GM23338 (cell line): ENCODE results near the gene LHX8. TPM values are rescaled to one million over a fixed set of nuclear protein-coding genes. Genes with fewer than 3 reads are reported as not detected.

Experiments
- ATAC-seq: fragments of 200-7000 bp; cut with Tn5 transposase; 3 replicates; pipeline ENCODE4 v1.9.1; 2020
- DNase-seq: peaks from one replicate; pipeline ENCODE4 v3.0.0-alpha.2; 2015; ENCODE audit warnings: low spot score
- H2AFZ ChIP-seq: fragments of 200-600 bp; sonication (generic); 2 replicates; pipeline ENCODE4 v1.8.0; 2016; ENCODE audit warnings: antibody characterized with exemption, mild to moderate bottlenecking, moderate library complexity
- H3F3A ChIP-seq: fragments of 200-600 bp; sonication (generic); replicated peaks from 2 replicates; pipeline ENCODE4 v1.8.0; 2017; ENCODE audit warnings: antibody characterized with exemption, mixed run types, low read depth
- H3K27ac ChIP-seq: fragments of 200-600 bp; sonication (generic); 2 replicates; pipeline ENCODE4 v1.6.1; 2016; ENCODE audit warnings: low read depth
- H3K27me3 ChIP-seq: fragments of 200-600 bp; sonication (generic); 2 replicates; pipeline ENCODE4 v1.8.0; 2016; ENCODE audit warnings: mild to moderate bottlenecking, mixed run types, moderate library complexity; ENCODE audit not compliant: insufficient read depth
- H3K36me3 ChIP-seq: fragments of 200-600 bp; sonication (generic); 2 replicates; pipeline ENCODE4 v1.8.0; 2016; ENCODE audit warnings: mild to moderate bottlenecking; ENCODE audit not compliant: insufficient read depth
- H3K4me1 ChIP-seq: fragments of 200-600 bp; sonication (generic); 2 replicates; pipeline ENCODE4 v1.8.0; 2016; ENCODE audit warnings: mild to moderate bottlenecking, moderate library complexity; ENCODE audit not compliant: insufficient read depth
- H3K4me2 ChIP-seq: fragments of 200-600 bp; sonication (generic); 2 replicates; pipeline ENCODE4 v1.7.1; 2017; ENCODE audit warnings: mixed run types
- H3K4me3 ChIP-seq: fragments of 200-600 bp; sonication (generic); 2 replicates; pipeline ENCODE4 v1.6.1; 2016; ENCODE audit warnings: mixed run types
- H3K79me2 ChIP-seq: fragments of 200-600 bp; sonication (generic); replicated peaks from 2 replicates; pipeline ENCODE4 v1.8.0; 2017; ENCODE audit warnings: mild to moderate bottlenecking; ENCODE audit not compliant: insufficient read depth
- H3K9me2 ChIP-seq: fragments of 200-600 bp; sonication (generic); 2 replicates; pipeline ENCODE4 v1.8.0; 2017; ENCODE audit not compliant: insufficient read depth
- H4K20me1 ChIP-seq: fragments of 200-600 bp; sonication (generic); replicated peaks from 2 replicates; pipeline ENCODE4 v1.8.0; 2017; ENCODE audit warnings: mild to moderate bottlenecking; ENCODE audit not compliant: insufficient read depth
- H3K27ac Mint-ChIP-seq: 2 replicates; pipeline ENCODE4 v1.8.0; 2020; ENCODE audit warnings: inconsistent platforms, mild to moderate bottlenecking, moderate library complexity, mixed read lengths
- H3K27me3 Mint-ChIP-seq: 3 replicates; pipeline ENCODE4 v1.8.0; 2022; ENCODE audit warnings: low read depth, mild to moderate bottlenecking, moderate library complexity, mixed read lengths, inconsistent platforms; ENCODE audit not compliant: insufficient read depth, poor library complexity
- H3K36me3 Mint-ChIP-seq: 3 replicates; pipeline ENCODE4 v1.8.0; 2021; ENCODE audit warnings: low read depth, mild to moderate bottlenecking, inconsistent platforms, moderate library complexity, mixed read lengths
- H3K4me1 Mint-ChIP-seq: 3 replicates; pipeline ENCODE4 v1.8.0; 2020; ENCODE audit warnings: mild to moderate bottlenecking, inconsistent platforms, mixed read lengths
- H3K4me3 Mint-ChIP-seq: 3 replicates; pipeline ENCODE4 v1.8.0; 2021; ENCODE audit warnings: moderate library complexity, mild to moderate bottlenecking, inconsistent platforms, mixed read lengths
- H3K9me3 Mint-ChIP-seq: 3 replicates; pipeline ENCODE4 v1.8.0; 2020; ENCODE audit warnings: moderate library complexity, mild to moderate bottlenecking, inconsistent platforms, mixed read lengths
- CREB1 ChIP-seq: fragments of 250-450 bp; sonication (Bioruptor Pico); IDR thresholded peaks from 2 replicates; pipeline ENCODE4 v1.5.0; 2020; ENCODE audit warnings: low read depth, mild to moderate bottlenecking, moderate library complexity
- CTCF ChIP-seq, 2 experiments: fragments of 200-600 bp in 1 of 2; sonication (generic) in 1 of 2; conservative IDR thresholded peaks; 2 replicates each; pipeline versions ENCODE4 v1.5.1 to v1.6.1; 2016 to 2017; ENCODE audit warnings: antibody characterized with exemption in 2 of 2, low read depth in 2 of 2, mild to moderate bottlenecking in 2 of 2, moderate library complexity in 1 of 2
- ETS1 ChIP-seq: IDR thresholded peaks from 2 replicates; pipeline ENCODE4 v1.6.1; 2016; ENCODE audit warnings: antibody characterized with exemption
- EZH2 ChIP-seq: fragments of 200-600 bp; sonication (generic); IDR thresholded peaks from one replicate; pipeline ENCODE4 v1.8.0; 2017; ENCODE audit warnings: antibody characterized with exemption, mild to moderate bottlenecking, low read depth; ENCODE audit not compliant: unreplicated experiment
- EZH2phosphoT487 ChIP-seq: fragments of 200-600 bp; sonication (generic); IDR thresholded peaks from one replicate; pipeline ENCODE4 v1.8.1; 2018; ENCODE audit warnings: antibody characterized with exemption; ENCODE audit not compliant: unreplicated experiment
- JUNB ChIP-seq: IDR thresholded peaks from one replicate; pipeline ENCODE4 v1.6.1; 2016; ENCODE audit warnings: antibody characterized with exemption; ENCODE audit not compliant: unreplicated experiment
- NANOG ChIP-seq: IDR thresholded peaks from 2 replicates; pipeline ENCODE4 v1.6.1; 2016; ENCODE audit warnings: antibody characterized with exemption, borderline replicate concordance
- ZNF114 ChIP-seq: fragments of 250-450 bp; sonication (Bioruptor Pico); IDR thresholded peaks from 2 replicates; pipeline ENCODE4 v1.5.0; 2020; ENCODE audit warnings: mild to moderate bottlenecking, moderate library complexity
- ZNF331 ChIP-seq: fragments of 250-450 bp; sonication (Bioruptor Pico); IDR thresholded peaks from 2 replicates; pipeline ENCODE4 v1.5.0; 2020; ENCODE audit warnings: low read depth, mild to moderate bottlenecking, moderate library complexity
- polyA plus RNA-seq: library from polyadenylated mRNA; unstranded; fragments of >200 nt; fragmentation: Nextera tagmentation; extraction: Ambion mirVana; gene quantifications from 2 replicates; pipeline ENCODE4 v1.2.1, GENCODE V29; 2016
- total RNA-seq: library from RNA; depleted of rRNA; stranded (reverse); fragments of >200 nt; shearing (Covaris generic); gene quantifications from 2 replicates; pipeline ENCODE4 v1.2.3, GENCODE V29; 2014
- TF ChIP-seq, protein P1 (sequence below): IDR thresholded peaks from one replicate; pipeline ENCODE4 v1.6.1; 2018; ENCODE audit warnings: antibody characterized with exemption; ENCODE audit not compliant: unreplicated experiment

LHX8 gene
- total and polyA plus RNA-seq, 2 experiments from 2014 or later: 0.68 to 0.73 TPM

GRCh38 chr1:75152092-75152491 is 17.9 kb downstream of the LHX8 start:
- no peaks in the 10 kb centered on the region for H3K27me3 ChIP-seq
- H3K4me1 ChIP-seq: no peaks in the 10 kb centered on the region
- DNase-seq (no peak), ATAC-seq (no peak)
- Mint-ChIP-seq H3K36me3 (no peaks in the 10 kb centered on the region), H3K4me1 (no peaks in the 10 kb centered on the region), H3K27ac (no peak overlapping the region), H3K27me3 (peaks cover 3% of the 10 kb centered on the region), H3K4me3 (no peak overlapping the region), H3K9me3 (no peaks in the 10 kb centered on the region; the same call in 2 of the 3 replicates)
- H3K27ac ChIP-seq: no peak overlapping the region
- H3K4me3 ChIP-seq: no peak overlapping the region
- H3F3A ChIP-seq: no peaks in the 10 kb centered on the region
- no peak overlapping the region for H2AFZ ChIP-seq
- no peaks in the 10 kb centered on the region for H3K36me3 ChIP-seq
- H3K9me2 ChIP-seq: no peaks in the 10 kb centered on the region
- no peaks in the 10 kb centered on the region for H3K79me2 ChIP-seq
- no peak overlapping the region for H3K4me2 ChIP-seq
- TF ChIP-seq CTCF (conservative IDR thresholded peaks at IDR 0.05; ENCODE audit: low read depth in 2 of 2) (no peak), CREB1 (no peak), ZNF331 (CRISPR knock-in tag) (no peak), JUNB (no peak)
- H4K20me1 ChIP-seq: no peaks in the 10 kb centered on the region

- Histone ChIP-seq H3K9me2 (no peaks in the 10 kb centered on the region), H3K27me3 (no peaks in the 10 kb centered on the region), H3K4me3 (no peak overlapping the region), H2AFZ (no peak overlapping the region), H3K4me1 (peaks cover 19% of the 10 kb centered on the region; the same call in 1 of the 2 replicates), H3F3A (no peaks in the 10 kb centered on the region), H4K20me1 (no peaks in the 10 kb centered on the region), H3K27ac (no peak overlapping the region), H3K36me3 (no peaks in the 10 kb centered on the region), H3K79me2 (no peaks in the 10 kb centered on the region), H3K4me2 (no peak overlapping the region)
- H3K4me1 Mint-ChIP-seq: peaks cover 25% of the 10 kb centered on the region; the same call in 2 of the 3 replicates
- ATAC-seq (no peak), DNase-seq (no peak)
- H3K36me3 Mint-ChIP-seq: no peaks in the 10 kb centered on the region
- no peak overlapping the region for H3K4me3 Mint-ChIP-seq
- H3K9me3 Mint-ChIP-seq: no peaks in the 10 kb centered on the region
- H3K27me3 Mint-ChIP-seq: peaks cover 2% of the 10 kb centered on the region
- H3K27ac Mint-ChIP-seq: no peak overlapping the region; the same call in 1 of the 2 replicates
- no peak for TF ChIP-seq ZNF331 (CRISPR knock-in tag)
- TF ChIP-seq NANOG: no peak
- TF ChIP-seq CTCF (conservative IDR thresholded peaks at IDR 0.05; ENCODE audit: low read depth in 2 of 2): no peak
- no peak for TF ChIP-seq JUNB
- TF ChIP-seq EZH2: no peak
- no peak for TF ChIP-seq ZNF114
- no peak for TF ChIP-seq ETS1
- no peak for TF ChIP-seq EZH2phosphoT487
- TF ChIP-seq, protein P1, sequence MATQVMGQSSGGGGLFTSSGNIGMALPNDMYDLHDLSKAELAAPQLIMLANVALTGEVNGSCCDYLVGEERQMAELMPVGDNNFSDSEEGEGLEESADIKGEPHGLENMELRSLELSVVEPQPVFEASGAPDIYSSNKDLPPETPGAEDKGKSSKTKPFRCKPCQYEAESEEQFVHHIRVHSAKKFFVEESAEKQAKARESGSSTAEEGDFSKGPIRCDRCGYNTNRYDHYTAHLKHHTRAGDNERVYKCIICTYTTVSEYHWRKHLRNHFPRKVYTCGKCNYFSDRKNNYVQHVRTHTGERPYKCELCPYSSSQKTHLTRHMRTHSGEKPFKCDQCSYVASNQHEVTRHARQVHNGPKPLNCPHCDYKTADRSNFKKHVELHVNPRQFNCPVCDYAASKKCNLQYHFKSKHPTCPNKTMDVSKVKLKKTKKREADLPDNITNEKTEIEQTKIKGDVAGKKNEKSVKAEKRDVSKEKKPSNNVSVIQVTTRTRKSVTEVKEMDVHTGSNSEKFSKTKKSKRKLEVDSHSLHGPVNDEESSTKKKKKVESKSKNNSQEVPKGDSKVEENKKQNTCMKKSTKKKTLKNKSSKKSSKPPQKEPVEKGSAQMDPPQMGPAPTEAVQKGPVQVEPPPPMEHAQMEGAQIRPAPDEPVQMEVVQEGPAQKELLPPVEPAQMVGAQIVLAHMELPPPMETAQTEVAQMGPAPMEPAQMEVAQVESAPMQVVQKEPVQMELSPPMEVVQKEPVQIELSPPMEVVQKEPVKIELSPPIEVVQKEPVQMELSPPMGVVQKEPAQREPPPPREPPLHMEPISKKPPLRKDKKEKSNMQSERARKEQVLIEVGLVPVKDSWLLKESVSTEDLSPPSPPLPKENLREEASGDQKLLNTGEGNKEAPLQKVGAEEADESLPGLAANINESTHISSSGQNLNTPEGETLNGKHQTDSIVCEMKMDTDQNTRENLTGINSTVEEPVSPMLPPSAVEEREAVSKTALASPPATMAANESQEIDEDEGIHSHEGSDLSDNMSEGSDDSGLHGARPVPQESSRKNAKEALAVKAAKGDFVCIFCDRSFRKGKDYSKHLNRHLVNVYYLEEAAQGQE: no peak
- TF ChIP-seq CREB1: no peak
These were observed 25.0 kb downstream of the LHX8 start for GRCh38 chr1:75159154-75159553.
